GM23338 (cell line): Measurements from ENCODE around the gene CASQ2. TPM values are rescaled to one million over a fixed set of nuclear protein-coding genes. Genes with fewer than 3 reads are reported as not detected.

Experiments used
- ATAC-seq: fragments of 200-7000 bp; cut with Tn5 transposase; 3 replicates; pipeline ENCODE4 v1.9.1; 2020
- DNase-seq: peaks from one replicate; pipeline ENCODE4 v3.0.0-alpha.2; 2015; ENCODE audit warnings: low spot score
- H2AFZ ChIP-seq: fragments of 200-600 bp; sonication (generic); 2 replicates; pipeline ENCODE4 v1.8.0; 2016; ENCODE audit warnings: antibody characterized with exemption, mild to moderate bottlenecking, moderate library complexity
- H3F3A ChIP-seq: fragments of 200-600 bp; sonication (generic); replicated peaks from 2 replicates; pipeline ENCODE4 v1.8.0; 2017; ENCODE audit warnings: antibody characterized with exemption, mixed run types, low read depth
- H3K27ac ChIP-seq: fragments of 200-600 bp; sonication (generic); 2 replicates; pipeline ENCODE4 v1.6.1; 2016; ENCODE audit warnings: low read depth
- H3K27me3 ChIP-seq: fragments of 200-600 bp; sonication (generic); 2 replicates; pipeline ENCODE4 v1.8.0; 2016; ENCODE audit warnings: mild to moderate bottlenecking, mixed run types, moderate library complexity; ENCODE audit not compliant: insufficient read depth
- H3K36me3 ChIP-seq: fragments of 200-600 bp; sonication (generic); 2 replicates; pipeline ENCODE4 v1.8.0; 2016; ENCODE audit warnings: mild to moderate bottlenecking; ENCODE audit not compliant: insufficient read depth
- H3K4me1 ChIP-seq: fragments of 200-600 bp; sonication (generic); 2 replicates; pipeline ENCODE4 v1.8.0; 2016; ENCODE audit warnings: mild to moderate bottlenecking, moderate library complexity; ENCODE audit not compliant: insufficient read depth
- H3K4me2 ChIP-seq: fragments of 200-600 bp; sonication (generic); 2 replicates; pipeline ENCODE4 v1.7.1; 2017; ENCODE audit warnings: mixed run types
- H3K4me3 ChIP-seq: fragments of 200-600 bp; sonication (generic); 2 replicates; pipeline ENCODE4 v1.6.1; 2016; ENCODE audit warnings: mixed run types
- H3K79me2 ChIP-seq: fragments of 200-600 bp; sonication (generic); replicated peaks from 2 replicates; pipeline ENCODE4 v1.8.0; 2017; ENCODE audit warnings: mild to moderate bottlenecking; ENCODE audit not compliant: insufficient read depth
- H3K9me2 ChIP-seq: fragments of 200-600 bp; sonication (generic); 2 replicates; pipeline ENCODE4 v1.8.0; 2017; ENCODE audit not compliant: insufficient read depth
- H4K20me1 ChIP-seq: fragments of 200-600 bp; sonication (generic); replicated peaks from 2 replicates; pipeline ENCODE4 v1.8.0; 2017; ENCODE audit warnings: mild to moderate bottlenecking; ENCODE audit not compliant: insufficient read depth
- H3K27ac Mint-ChIP-seq: 2 replicates; pipeline ENCODE4 v1.8.0; 2020; ENCODE audit warnings: inconsistent platforms, mild to moderate bottlenecking, moderate library complexity, mixed read lengths
- H3K27me3 Mint-ChIP-seq: 3 replicates; pipeline ENCODE4 v1.8.0; 2022; ENCODE audit warnings: low read depth, mild to moderate bottlenecking, moderate library complexity, mixed read lengths, inconsistent platforms; ENCODE audit not compliant: insufficient read depth, poor library complexity
- H3K36me3 Mint-ChIP-seq: 3 replicates; pipeline ENCODE4 v1.8.0; 2021; ENCODE audit warnings: low read depth, mild to moderate bottlenecking, inconsistent platforms, moderate library complexity, mixed read lengths
- H3K4me1 Mint-ChIP-seq: 3 replicates; pipeline ENCODE4 v1.8.0; 2020; ENCODE audit warnings: mild to moderate bottlenecking, inconsistent platforms, mixed read lengths
- H3K4me3 Mint-ChIP-seq: 3 replicates; pipeline ENCODE4 v1.8.0; 2021; ENCODE audit warnings: moderate library complexity, mild to moderate bottlenecking, inconsistent platforms, mixed read lengths
- H3K9me3 Mint-ChIP-seq: 3 replicates; pipeline ENCODE4 v1.8.0; 2020; ENCODE audit warnings: moderate library complexity, mild to moderate bottlenecking, inconsistent platforms, mixed read lengths
- CREB1 ChIP-seq: fragments of 250-450 bp; sonication (Bioruptor Pico); IDR thresholded peaks from 2 replicates; pipeline ENCODE4 v1.5.0; 2020; ENCODE audit warnings: low read depth, mild to moderate bottlenecking, moderate library complexity
- EZH2 ChIP-seq: fragments of 200-600 bp; sonication (generic); IDR thresholded peaks from one replicate; pipeline ENCODE4 v1.8.0; 2017; ENCODE audit warnings: antibody characterized with exemption, mild to moderate bottlenecking, low read depth; ENCODE audit not compliant: unreplicated experiment
- EZH2phosphoT487 ChIP-seq: fragments of 200-600 bp; sonication (generic); IDR thresholded peaks from one replicate; pipeline ENCODE4 v1.8.1; 2018; ENCODE audit warnings: antibody characterized with exemption; ENCODE audit not compliant: unreplicated experiment
- JUNB ChIP-seq: IDR thresholded peaks from one replicate; pipeline ENCODE4 v1.6.1; 2016; ENCODE audit warnings: antibody characterized with exemption; ENCODE audit not compliant: unreplicated experiment
- NANOG ChIP-seq: IDR thresholded peaks from 2 replicates; pipeline ENCODE4 v1.6.1; 2016; ENCODE audit warnings: antibody characterized with exemption, borderline replicate concordance
- POLR2AphosphoS5 ChIP-seq: IDR thresholded peaks from 2 replicates; pipeline ENCODE4 v1.6.1; 2016; ENCODE audit warnings: antibody characterized with exemption, low read depth
- STAT1 ChIP-seq: IDR thresholded peaks from one replicate; pipeline ENCODE4 v1.6.1; 2016; ENCODE audit warnings: antibody characterized with exemption; ENCODE audit not compliant: unreplicated experiment
- ZNF114 ChIP-seq: fragments of 250-450 bp; sonication (Bioruptor Pico); IDR thresholded peaks from 2 replicates; pipeline ENCODE4 v1.5.0; 2020; ENCODE audit warnings: mild to moderate bottlenecking, moderate library complexity
- ZNF331 ChIP-seq: fragments of 250-450 bp; sonication (Bioruptor Pico); IDR thresholded peaks from 2 replicates; pipeline ENCODE4 v1.5.0; 2020; ENCODE audit warnings: low read depth, mild to moderate bottlenecking, moderate library complexity
- ZNF462 ChIP-seq: fragments of 250-450 bp; sonication (Bioruptor Pico); IDR thresholded peaks from 2 replicates; pipeline ENCODE4 v1.5.0; 2020; ENCODE audit warnings: mild to moderate bottlenecking, moderate library complexity
- polyA plus RNA-seq: library from polyadenylated mRNA; unstranded; fragments of >200 nt; fragmentation: Nextera tagmentation; extraction: Ambion mirVana; gene quantifications from 2 replicates; pipeline ENCODE4 v1.2.1, GENCODE V29; 2016
- total RNA-seq: library from RNA; depleted of rRNA; stranded (reverse); fragments of >200 nt; shearing (Covaris generic); gene quantifications from 2 replicates; pipeline ENCODE4 v1.2.3, GENCODE V29; 2014
- TF ChIP-seq, protein P1 (sequence below), 2 experiments: fragments of 200-600 bp in 1 of 2; sonication (generic) in 1 of 2; conservative IDR thresholded peaks; 2 replicates each; pipeline versions ENCODE4 v1.5.1 to v1.6.1; 2016 to 2017; ENCODE audit warnings: antibody characterized with exemption in 2 of 2, low read depth in 2 of 2, mild to moderate bottlenecking in 2 of 2, moderate library complexity in 1 of 2
- TF ChIP-seq, protein P2 (sequence below): IDR thresholded peaks from one replicate; pipeline ENCODE4 v1.6.1; 2018; ENCODE audit warnings: antibody characterized with exemption; ENCODE audit not compliant: unreplicated experiment
- TF ChIP-seq, protein P3 (sequence below): IDR thresholded peaks from 2 replicates; pipeline ENCODE4 v1.6.1; 2016; ENCODE audit warnings: antibody characterized with exemption

The CASQ2 gene
- total and polyA plus RNA-seq, 2 experiments from 2014 or later = not detected

- Histone ChIP-seq H3K4me1 (peaks cover 8% of the 10 kb centered on the region), H3F3A (no peaks in the 10 kb centered on the region), H2AFZ (no peak overlapping the region), H3K9me2 (0 out of 2 replicates have a peak, but pooled peaks cover 5% of the 10 kb centered on the region), H3K4me3 (no peak overlapping the region), H3K4me2 (no peak overlapping the region), H4K20me1 (no peaks in the 10 kb centered on the region; the same call in 1 of the 2 replicates), H3K27ac (no peak overlapping the region), H3K27me3 (no peaks in the 10 kb centered on the region), H3K79me2 (peaks cover 23% of the 10 kb centered on the region), H3K36me3 (peaks cover 8% of the 10 kb centered on the region; the same call in 1 of the 2 replicates)
- H3K27ac Mint-ChIP-seq = no peak overlapping the region; the same call in 1 of the 2 replicates
- peaks cover 21% of the 10 kb centered on the region for H3K4me1 Mint-ChIP-seq
- DNase-seq = no peak
- TF ChIP-seq, protein P1, sequence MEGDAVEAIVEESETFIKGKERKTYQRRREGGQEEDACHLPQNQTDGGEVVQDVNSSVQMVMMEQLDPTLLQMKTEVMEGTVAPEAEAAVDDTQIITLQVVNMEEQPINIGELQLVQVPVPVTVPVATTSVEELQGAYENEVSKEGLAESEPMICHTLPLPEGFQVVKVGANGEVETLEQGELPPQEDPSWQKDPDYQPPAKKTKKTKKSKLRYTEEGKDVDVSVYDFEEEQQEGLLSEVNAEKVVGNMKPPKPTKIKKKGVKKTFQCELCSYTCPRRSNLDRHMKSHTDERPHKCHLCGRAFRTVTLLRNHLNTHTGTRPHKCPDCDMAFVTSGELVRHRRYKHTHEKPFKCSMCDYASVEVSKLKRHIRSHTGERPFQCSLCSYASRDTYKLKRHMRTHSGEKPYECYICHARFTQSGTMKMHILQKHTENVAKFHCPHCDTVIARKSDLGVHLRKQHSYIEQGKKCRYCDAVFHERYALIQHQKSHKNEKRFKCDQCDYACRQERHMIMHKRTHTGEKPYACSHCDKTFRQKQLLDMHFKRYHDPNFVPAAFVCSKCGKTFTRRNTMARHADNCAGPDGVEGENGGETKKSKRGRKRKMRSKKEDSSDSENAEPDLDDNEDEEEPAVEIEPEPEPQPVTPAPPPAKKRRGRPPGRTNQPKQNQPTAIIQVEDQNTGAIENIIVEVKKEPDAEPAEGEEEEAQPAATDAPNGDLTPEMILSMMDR (conservative IDR thresholded peaks at IDR 0.05; ENCODE audit: low read depth in 2 of 2) = no peak
- TF ChIP-seq CREB1 (no peak), ZNF462 (CRISPR knock-in tag) (no peak), ZNF331 (CRISPR knock-in tag) (no peak), STAT1 (no peak), JUNB (no peak), NANOG (no peak), ZNF114 (CRISPR knock-in tag) (no peak), EZH2phosphoT487 (no peak), POLR2AphosphoS5 (no peak), EZH2 (no peak)
- TF ChIP-seq, protein P2, sequence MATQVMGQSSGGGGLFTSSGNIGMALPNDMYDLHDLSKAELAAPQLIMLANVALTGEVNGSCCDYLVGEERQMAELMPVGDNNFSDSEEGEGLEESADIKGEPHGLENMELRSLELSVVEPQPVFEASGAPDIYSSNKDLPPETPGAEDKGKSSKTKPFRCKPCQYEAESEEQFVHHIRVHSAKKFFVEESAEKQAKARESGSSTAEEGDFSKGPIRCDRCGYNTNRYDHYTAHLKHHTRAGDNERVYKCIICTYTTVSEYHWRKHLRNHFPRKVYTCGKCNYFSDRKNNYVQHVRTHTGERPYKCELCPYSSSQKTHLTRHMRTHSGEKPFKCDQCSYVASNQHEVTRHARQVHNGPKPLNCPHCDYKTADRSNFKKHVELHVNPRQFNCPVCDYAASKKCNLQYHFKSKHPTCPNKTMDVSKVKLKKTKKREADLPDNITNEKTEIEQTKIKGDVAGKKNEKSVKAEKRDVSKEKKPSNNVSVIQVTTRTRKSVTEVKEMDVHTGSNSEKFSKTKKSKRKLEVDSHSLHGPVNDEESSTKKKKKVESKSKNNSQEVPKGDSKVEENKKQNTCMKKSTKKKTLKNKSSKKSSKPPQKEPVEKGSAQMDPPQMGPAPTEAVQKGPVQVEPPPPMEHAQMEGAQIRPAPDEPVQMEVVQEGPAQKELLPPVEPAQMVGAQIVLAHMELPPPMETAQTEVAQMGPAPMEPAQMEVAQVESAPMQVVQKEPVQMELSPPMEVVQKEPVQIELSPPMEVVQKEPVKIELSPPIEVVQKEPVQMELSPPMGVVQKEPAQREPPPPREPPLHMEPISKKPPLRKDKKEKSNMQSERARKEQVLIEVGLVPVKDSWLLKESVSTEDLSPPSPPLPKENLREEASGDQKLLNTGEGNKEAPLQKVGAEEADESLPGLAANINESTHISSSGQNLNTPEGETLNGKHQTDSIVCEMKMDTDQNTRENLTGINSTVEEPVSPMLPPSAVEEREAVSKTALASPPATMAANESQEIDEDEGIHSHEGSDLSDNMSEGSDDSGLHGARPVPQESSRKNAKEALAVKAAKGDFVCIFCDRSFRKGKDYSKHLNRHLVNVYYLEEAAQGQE = no peak
- TF ChIP-seq, protein P3, sequence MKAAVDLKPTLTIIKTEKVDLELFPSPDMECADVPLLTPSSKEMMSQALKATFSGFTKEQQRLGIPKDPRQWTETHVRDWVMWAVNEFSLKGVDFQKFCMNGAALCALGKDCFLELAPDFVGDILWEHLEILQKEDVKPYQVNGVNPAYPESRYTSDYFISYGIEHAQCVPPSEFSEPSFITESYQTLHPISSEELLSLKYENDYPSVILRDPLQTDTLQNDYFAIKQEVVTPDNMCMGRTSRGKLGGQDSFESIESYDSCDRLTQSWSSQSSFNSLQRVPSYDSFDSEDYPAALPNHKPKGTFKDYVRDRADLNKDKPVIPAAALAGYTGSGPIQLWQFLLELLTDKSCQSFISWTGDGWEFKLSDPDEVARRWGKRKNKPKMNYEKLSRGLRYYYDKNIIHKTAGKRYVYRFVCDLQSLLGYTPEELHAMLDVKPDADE = no peak
- peaks cover 2% of the 10 kb centered on the region for H3K27me3 Mint-ChIP-seq
- ATAC-seq = no peak
- H3K9me3 Mint-ChIP-seq = no peaks in the 10 kb centered on the region
- no peak overlapping the region for H3K4me3 Mint-ChIP-seq
- H3K36me3 Mint-ChIP-seq = peaks cover 35% of the 10 kb centered on the region
Observed at GRCh38 chr1:115661157-115661556, 107.4 kb downstream of the CASQ2 start.
